Thoracic aorta (tissue), 2 donors: ENCODE data around the gene PSMA1. TPM values are rescaled to one million over a fixed set of nuclear protein-coding genes. Genes with fewer than 3 reads are reported as not detected.

ENCODE experiments used
- ATAC-seq: fragments of 150-250 bp; one replicate; pipeline ENCODE4 v1.8.0; 2017; ENCODE audit warnings: low read depth; ENCODE audit not compliant: insufficient number of reproducible peaks, low FRiP score
- DNase-seq: peaks from one replicate; pipeline ENCODE4 v3.0.0-alpha.2; 2020; ENCODE audit warnings: low spot score
- H3K27ac ChIP-seq, 2 donors: fragments of 200-600 bp; sonication (generic); 1 replicate in 1 of 2; 2 replicates in 1 of 2; pipeline ENCODE4 v1.5.1; 2016; ENCODE audit warnings: mild to moderate bottlenecking in 2 of 2, moderate library complexity in 2 of 2
- H3K27me3 ChIP-seq: fragments of 200-600 bp; sonication (generic); replicated peaks from 2 replicates; pipeline ENCODE4 v1.6.0; 2016; ENCODE audit warnings: mild to moderate bottlenecking; ENCODE audit not compliant: insufficient read depth
- H3K36me3 ChIP-seq: fragments of 200-600 bp; sonication (generic); one replicate; pipeline ENCODE4 v1.5.1; 2016
- H3K4me1 ChIP-seq, 2 donors: fragments of 200-600 bp; sonication (generic); 1 replicate in 1 of 2; 2 replicates in 1 of 2; pipeline versions ENCODE4 v1.5.1 to v1.6.0; 2016; ENCODE audit warnings: low read depth in 2 of 2, mild to moderate bottlenecking in 1 of 2; ENCODE audit not compliant: control insufficient read depth in 1 of 2
- H3K4me3 ChIP-seq: fragments of 200-600 bp; sonication (generic); 2 replicates; pipeline ENCODE4 v1.5.1; 2016; ENCODE audit warnings: mild to moderate bottlenecking
- H3K9me3 ChIP-seq: fragments of 200-600 bp; sonication (generic); 2 replicates; pipeline ENCODE4 v1.5.1; 2016
- CTCF ChIP-seq: fragments of 200-600 bp; sonication (generic); IDR thresholded peaks from one replicate; pipeline ENCODE4 v1.5.1; 2019; ENCODE audit warnings: antibody characterized with exemption
- total RNA-seq, 2 donors: library from RNA; depleted of rRNA; stranded (reverse); fragments of >200 nt; gene quantifications; one replicate each; pipeline versions ENCODE4 v1.1.0 to v1.2.3, GENCODE V29; 2016

The PSMA1 gene
- total RNA-seq, 2 donors from 2014 or later: 89.1 to 97.8 TPM

GRCh38 chr11:14555818-14556217 lies 35.6 kb upstream of the PSMA1 start:
- DNase-seq (no peak), ATAC-seq (no peak)
- H3K27ac ChIP-seq: no peak overlapping the region

GRCh38 chr11:14554959-14555358 lies 34.8 kb upstream of the PSMA1 start:
- TF ChIP-seq CTCF: no peak
- no peaks in the 10 kb centered on the region for H3K9me3 ChIP-seq
- no peak overlapping the region for H3K27ac ChIP-seq
- no peaks in the 10 kb centered on the region for H3K27me3 ChIP-seq
- DNase-seq (no peak), ATAC-seq (no peak)
- no peak overlapping the region for H3K4me3 ChIP-seq
- H3K36me3 ChIP-seq: no peaks in the 10 kb centered on the region
- no peaks in the 10 kb centered on the region for H3K4me1 ChIP-seq

More at GRCh38 chr11:14555818-14556217, 35.6 kb upstream of the PSMA1 start:
- Histone ChIP-seq H3K4me3 (no peak overlapping the region), H3K27me3 (no peaks in the 10 kb centered on the region), H3K36me3 (no peaks in the 10 kb centered on the region), H3K9me3 (no peaks in the 10 kb centered on the region), H3K4me1 (no peaks in the 10 kb centered on the region)
- no peak for TF ChIP-seq CTCF

- DNase-seq: no peak
- Histone ChIP-seq H3K9me3 (no peaks in the 10 kb centered on the region), H3K4me1 (no peaks in the 10 kb centered on the region), H3K27me3 (no peaks in the 10 kb centered on the region), H3K27ac (no peak overlapping the region), H3K4me3 (no peak overlapping the region), H3K36me3 (no peaks in the 10 kb centered on the region)
- TF ChIP-seq CTCF: no peak
- ATAC-seq: no peak
These were observed 31.9 kb upstream of the PSMA1 start for GRCh38 chr11:14552089-14552488.

DNA sequence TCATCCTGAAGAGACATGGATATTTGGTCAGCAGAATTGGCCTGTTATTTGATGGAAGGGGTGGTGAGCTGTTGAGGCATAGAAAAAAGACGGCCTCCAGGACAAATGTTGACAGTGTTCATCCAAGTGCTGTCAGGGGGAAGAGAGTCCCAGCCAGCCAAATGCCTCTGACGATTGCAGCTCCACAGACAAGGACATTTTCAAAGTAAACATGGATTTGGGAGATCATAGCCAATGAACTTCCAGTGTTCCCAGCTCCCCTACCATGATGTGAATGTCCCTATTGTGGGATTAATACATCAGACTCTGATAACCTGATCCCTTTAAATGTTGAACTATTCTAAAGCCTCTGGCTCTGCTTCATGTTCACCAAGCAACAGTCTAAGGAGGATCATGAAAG lies 31.2 kb upstream of the PSMA1 start:
- Histone ChIP-seq H3K27ac (no peak overlapping the region), H3K9me3 (no peaks in the 10 kb centered on the region), H3K4me3 (no peak overlapping the region), H3K27me3 (no peaks in the 10 kb centered on the region), H3K36me3 (no peaks in the 10 kb centered on the region), H3K4me1 (no peaks in the 10 kb centered on the region)
- TF ChIP-seq CTCF: no peak
- ATAC-seq (no peak), DNase-seq (no peak)

- no peak for DNase-seq
- Histone ChIP-seq H3K27me3 (no peaks in the 10 kb centered on the region), H3K36me3 (no peaks in the 10 kb centered on the region), H3K4me1 (peaks cover 0 to 6% of the 10 kb centered on the region in 2 donors), H3K27ac (no peak overlapping the region), H3K9me3 (no peaks in the 10 kb centered on the region), H3K4me3 (no peak overlapping the region)
- no peak for TF ChIP-seq CTCF
- no peak for ATAC-seq
These were observed 29.7 kb upstream of the PSMA1 start for GRCh38 chr11:14549891-14550290.
